Measurements from ENCODE around the gene CHMP3. TPM values are rescaled to one million over a fixed set of nuclear protein-coding genes. Genes with fewer than 3 reads are reported as not detected.
A peak's percentile ranks its signal among the peaks of the same experiment; 100 is the strongest.

Gene CHMP3
- total and polyA plus RNA-seq, 2 of the 8 experiments (the other 6 are each of a cell fraction or from before 2014, with no cell fraction given): 11.7 to 21.9 TPM

DNA sequence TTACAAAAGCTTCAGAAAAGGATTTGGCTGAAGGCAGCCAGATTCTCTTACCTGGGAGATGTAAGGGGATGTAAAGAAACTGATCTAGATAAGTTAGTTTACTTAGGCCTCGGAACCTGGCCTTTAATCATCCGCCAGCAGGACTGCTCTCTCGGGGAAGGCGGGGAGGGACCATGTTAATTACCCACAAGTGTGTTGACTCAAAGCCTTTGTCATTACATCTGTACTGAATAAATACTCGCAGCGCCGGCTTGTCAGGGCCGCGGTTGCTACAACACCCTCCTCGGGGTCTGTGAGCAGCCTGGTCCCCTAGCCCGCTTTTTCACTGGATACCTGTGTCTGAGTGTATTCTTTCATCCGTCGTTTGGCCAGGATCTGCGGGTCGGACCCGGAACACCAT lies 6.7 kb downstream of the CHMP3 start:
- H3K9me3 ChIP-seq (ENCODE audit: insufficient read depth in 2 of 2, low read depth in 1 of 2, low read length in 1 of 2): no peaks in the 10 kb centered on the region
- H3K23me2 ChIP-seq (ENCODE audit: low read depth, low read length): no peaks in the 10 kb centered on the region
- H2BK12ac ChIP-seq (ENCODE audit: low read depth, low read length): no peak overlapping the region
- H3K36me3 ChIP-seq (ENCODE audit: control insufficient read depth in 2 of 4, insufficient read depth in 4 of 4, low read length in 3 of 4): no peaks in the 10 kb centered on the region
- no peak overlapping the region for H2AFZ ChIP-seq (ENCODE audit: low read length)
- no peak overlapping the region for H2BK15ac ChIP-seq (ENCODE audit: low read length)
- CTCF ChIA-PET (ENCODE audit: partially characterized antibody): interaction anchor here (0.5 kb wide), 1 partner anchor 27 kb away, joined by 3 read pairs; no protein-coding TSS in a partner anchor
- POLR2A ChIA-PET (ENCODE audit: partially characterized antibody): no interaction called here
- no peak overlapping the region for H2BK120ac ChIP-seq (replicated peaks; ENCODE audit: low read depth, low read length)
- no peak overlapping the region for H3K9ac ChIP-seq (replicated peaks in 1 of 4; ENCODE audit: extremely low read depth in 1 of 4, low read depth in 3 of 4, low read length in 3 of 4)
- no peak overlapping the region for H4K91ac ChIP-seq (replicated peaks; ENCODE audit: insufficient read length, low read length)
- DNase-seq (ENCODE audit: low read depth in 1 of 2, low spot score in 2 of 2) (peak in 1 of 2 experiments; percentile 10), FAIRE-seq (no peak)
- H3K56ac ChIP-seq (replicated peaks; ENCODE audit: insufficient read length, low read depth, low read length): no peak overlapping the region
- no peak overlapping the region for H2BK5ac ChIP-seq (ENCODE audit: low read depth, low read length)
- H3K79me2 ChIP-seq (ENCODE audit: control insufficient read depth in 1 of 2, insufficient read depth in 2 of 2, low read length in 2 of 2): peaks cover 0 to 68% of the 10 kb centered on the region in 2 experiments; a peak in 2 of 4 replicates
- H4K20me1 ChIP-seq (replicated peaks in 1 of 2; ENCODE audit: control insufficient read depth in 1 of 2, insufficient read depth in 2 of 2, low read length in 2 of 2): no peaks in the 10 kb centered on the region
- H3K79me1 ChIP-seq (ENCODE audit: low read depth, low read length): peaks cover 8% of the 10 kb centered on the region
- H3K18ac ChIP-seq (ENCODE audit: extremely low read depth, low read length): no peak overlapping the region
- no peak overlapping the region for H3K4me2 ChIP-seq (ENCODE audit: insufficient read depth in 1 of 2, low read depth in 2 of 2, low read length in 2 of 2)
- no peak overlapping the region for H3K14ac ChIP-seq (ENCODE audit: insufficient read length)
- no peak overlapping the region for H4K8ac ChIP-seq (ENCODE audit: extremely low read depth, insufficient read depth, low read length)
- H3K23ac ChIP-seq (ENCODE audit: insufficient read length): no peak overlapping the region
- no peak overlapping the region for H3K27ac ChIP-seq (ENCODE audit: low read depth, low read length)
- no peak overlapping the region for H2AK5ac ChIP-seq (ENCODE audit: low read depth, low read length)
- no peak overlapping the region for H4K5ac ChIP-seq (ENCODE audit: insufficient read length, low read depth, low read length)
- no peaks in the 10 kb centered on the region for H3K27me3 ChIP-seq (replicated peaks in 1 of 4; ENCODE audit: control insufficient read depth in 3 of 4, extremely low read depth in 1 of 4, insufficient read depth in 3 of 4, low read length in 3 of 4)
- no peak overlapping the region for H3K4me3 ChIP-seq (ENCODE audit: extremely low read depth in 1 of 4, insufficient read depth in 2 of 4, low read depth in 3 of 4, low read length in 4 of 4)
- 91% methylated on average over 16 of the region's 16 CpGs; no CpG with 5 or more reads in 1 of the 2 experiments for WGBS, 2 experiments (ENCODE audit: extremely low coverage in 1 of 2, insufficient coverage in 1 of 2, insufficient read length in 1 of 2, insufficient replicate concordance in 2 of 2, low coverage in 1 of 2, low lambda C conversion rate in 2 of 2, missing lambda C conversion rate in 1 of 2)
- peaks cover 0 to 3% (median 0%) of the 10 kb centered on the region in 4 experiments; a peak in 1 of 7 replicates for H3K4me1 ChIP-seq (replicated peaks in 1 of 4; ENCODE audit: control insufficient read depth in 3 of 4, insufficient read depth in 4 of 4, low read length in 3 of 4)
- no peak overlapping the region for H2BK20ac ChIP-seq (ENCODE audit: low read length)
- no peak overlapping the region for H3K4ac ChIP-seq (replicated peaks; ENCODE audit: insufficient read length, low read depth, low read length)
- TF ChIP-seq ATF2 (IDR thresholded peaks at IDR 0.05; ENCODE audit: low read length): no peak
- TF ChIP-seq TAF1 (IDR thresholded peaks at IDR 0.05; ENCODE audit: low read depth, low read length): no peak
- TF ChIP-seq RAD21 (IDR thresholded peaks at IDR 0.05 in 1 of 2, conservative IDR thresholded peaks at IDR 0.05 in 1 of 2; ENCODE audit: low read depth in 2 of 2, low read length in 2 of 2): no peak
- TF ChIP-seq PHF8 (conservative IDR thresholded peaks at IDR 0.05; ENCODE audit: low read depth, low read length): no peak
- no peak for TF ChIP-seq SIRT6 (IDR thresholded peaks at IDR 0.05; ENCODE audit: low read length)
- no peak for TF ChIP-seq EGR1 (IDR thresholded peaks at IDR 0.05; ENCODE audit: borderline replicate concordance, low read depth, low read length)
- TF ChIP-seq ASH2L (IDR thresholded peaks at IDR 0.05; ENCODE audit: low read length): no peak
- TF ChIP-seq BACH1 (IDR thresholded peaks at IDR 0.05; ENCODE audit: low read length): no peak
- TF ChIP-seq RXRA (IDR thresholded peaks at IDR 0.05; ENCODE audit: insufficient read depth, low read depth, low read length): no peak
- no peak for TF ChIP-seq BRCA1 (IDR thresholded peaks at IDR 0.05; ENCODE audit: low read depth, low read length)
- no peak for TF ChIP-seq TBP (IDR thresholded peaks at IDR 0.05; ENCODE audit: low read depth, low read length)
- TF ChIP-seq NRF1 (IDR thresholded peaks at IDR 0.05; ENCODE audit: low read depth, low read length): no peak
- no peak for TF ChIP-seq RFX5 (IDR thresholded peaks at IDR 0.05; ENCODE audit: borderline replicate concordance, low read depth, low read length)
- TF ChIP-seq SP1 (IDR thresholded peaks at IDR 0.05; ENCODE audit: low read depth, low read length): no peak

Measured in H1 (cell line).